ENCODE measurements around the gene SNRPB2. TPM values are rescaled to one million over a fixed set of nuclear protein-coding genes. Genes with fewer than 3 reads are reported as not detected.

The SNRPB2 gene
- total and polyA plus RNA-seq, 9 of the 15 experiments (the other 6 are each of a cell fraction or from before 2014, with no cell fraction given) = 40.0 to 131 (median 89.4) TPM

GRCh38 chr20:16777126-16777525 is 47.3 kb downstream of the SNRPB2 start (continued):
- no peak for TF ChIP-seq NFXL1 (CRISPR knock-in tag; IDR thresholded peaks at IDR 0.05)
- TF ChIP-seq ZNF57 (CRISPR knock-in tag; IDR thresholded peaks at IDR 0.05) = no peak
- TF ChIP-seq HNRNPH1 (optimal IDR thresholded peaks at IDR 0.05; ENCODE audit: low read depth, low read length) = no peak
- TF ChIP-seq U2AF1 (optimal IDR thresholded peaks at IDR 0.05; ENCODE audit: low read depth, low read length) = no peak

- Histone ChIP-seq H3K4me3 (no peak overlapping the region), H3K27ac (ENCODE audit: extremely low read depth, low read depth, low read length) (no peak overlapping the region), H4K20me1 (replicated peaks; ENCODE audit: control insufficient read depth, insufficient read depth, low read length) (no peaks in the 10 kb centered on the region), H3K79me2 (ENCODE audit: control insufficient read depth, insufficient read depth, low read length) (no peaks in the 10 kb centered on the region), H3K4me1 (replicated peaks in 1 of 2; ENCODE audit: control insufficient read depth in 2 of 2, insufficient read depth in 2 of 2, low read length in 2 of 2) (no peaks in the 10 kb centered on the region), H3K27me3 (ENCODE audit: control insufficient read depth in 2 of 2, insufficient read depth in 2 of 2, low read length in 2 of 2) (no peaks in the 10 kb centered on the region), H3K36me3 (ENCODE audit: control insufficient read depth, insufficient read depth, low read length) (no peaks in the 10 kb centered on the region), H3K9ac (ENCODE audit: insufficient read depth in 1 of 2, low read depth in 2 of 2, low read length in 2 of 2) (no peak overlapping the region), H2AFZ (ENCODE audit: low read depth, low read length) (no peak overlapping the region), H3K9me1 (ENCODE audit: control insufficient read depth, insufficient read depth, low read length) (no peaks in the 10 kb centered on the region), H3K4me2 (ENCODE audit: insufficient read depth, low read length) (no peak overlapping the region), H3K9me3 (replicated peaks; ENCODE audit: control insufficient read depth, insufficient read depth, low read depth, low read length) (no peaks in the 10 kb centered on the region)
- no peak for ATAC-seq
- POLR2A ChIA-PET = no interaction called here
- CTCF ChIA-PET (ENCODE audit: low intra/inter-chr PET ratio) = no interaction called here
- DNase-seq (ENCODE audit: extremely low read depth in 1 of 4, low spot score in 3 of 4) = no peak
- FAIRE-seq = no peak
- in situ Hi-C loops (cut with MboI) = no loop called here
- intact Hi-C loops (cut with micrococcal nuclease) = no loop called here
- no TSS peak for BruUV-seq (replicated peaks)
- no peak for TF ChIP-seq NCOR1 (IDR thresholded peaks at IDR 0.05)
- no peak for TF ChIP-seq CHCHD3 (CRISPR knock-in tag; IDR thresholded peaks at IDR 0.05)
- TF ChIP-seq ARNT (IDR thresholded peaks at IDR 0.05) = no peak
- TF ChIP-seq ARID3A (IDR thresholded peaks at IDR 0.05; ENCODE audit: borderline replicate concordance, low read depth, low read length) = no peak
- no peak for TF ChIP-seq POU5F1 (IDR thresholded peaks at IDR 0.05; ENCODE audit: borderline replicate concordance, low read depth, low read length, partially characterized antibody)
- no peak for TF ChIP-seq ZNF347 (CRISPR knock-in tag; IDR thresholded peaks at IDR 0.05; ENCODE audit: low read depth)
- TF ChIP-seq ZNF778 (CRISPR knock-in tag; IDR thresholded peaks at IDR 0.05) = no peak
- no peak for TF ChIP-seq NR2C1 (IDR thresholded peaks at IDR 0.05)
- no peak for TF ChIP-seq NR2C1 (tag; IDR thresholded peaks at IDR 0.05)
- no peak for TF ChIP-seq MIER1 (IDR thresholded peaks at IDR 0.05; ENCODE audit: low read depth)
- TF ChIP-seq CCAR2 (IDR thresholded peaks at IDR 0.05; ENCODE audit: low read depth, low read length) = no peak
- TF ChIP-seq SRSF3 (IDR thresholded peaks at IDR 0.05; ENCODE audit: insufficient read depth, low read length) = no peak
- TF ChIP-seq HNRNPK (IDR thresholded peaks at IDR 0.05; ENCODE audit: low read depth, low read length, poor library complexity, severe bottlenecking) = no peak
- TF ChIP-seq CEBPG (CRISPR knock-in tag; IDR thresholded peaks at IDR 0.05) = no peak
- TF ChIP-seq CEBPG (tag; conservative IDR thresholded peaks at IDR 0.05 in 1 of 2, IDR thresholded peaks at IDR 0.05 in 1 of 2) = no peak
- WGBS (ENCODE audit: insufficient coverage, low coverage, missing lambda C conversion rate) = 0% methylated on average over 1 of the region's 1 CpG
Observed at GRCh38 chr20:16778159-16778558, 48.3 kb downstream of the SNRPB2 start.

All from K562 (cell line).